ENCODE measurements around the gene PITX2. TPM values are rescaled to one million over a fixed set of nuclear protein-coding genes. Genes with fewer than 3 reads are reported as not detected.

The PITX2 gene
- polyA plus RNA-seq, 1 donor from 2014 or later: not detected

- no peaks in the 10 kb centered on the region for H3K79me2 ChIP-seq (replicated peaks; ENCODE audit: insufficient read depth, low read length)
- H3K9me3 ChIP-seq (ENCODE audit: low read length): peaks cover 3% of the 10 kb centered on the region
- H3K27ac ChIP-seq (ENCODE audit: low read length): no peak overlapping the region
- peaks cover 100% of the 10 kb centered on the region for H3K27me3 ChIP-seq (ENCODE audit: insufficient read depth, low read depth, low read length)
- H3K9me2 ChIP-seq (ENCODE audit: insufficient read depth, low read length): no peaks in the 10 kb centered on the region
- no peaks in the 10 kb centered on the region for H3F3A ChIP-seq (ENCODE audit: insufficient read depth, low read length, poor library complexity, severe bottlenecking)
- no peak overlapping the region for H2AFZ ChIP-seq (ENCODE audit: low read depth, low read length)
- TF ChIP-seq EZH2 (IDR thresholded peaks at IDR 0.05; ENCODE audit: borderline replicate concordance, insufficient read depth, low read length, poor library complexity, severe bottlenecking) (peak; percentile 81), TAF1 (IDR thresholded peaks at IDR 0.05; ENCODE audit: low read depth) (no peak)
- H3K9ac ChIP-seq (ENCODE audit: low read length): no peak overlapping the region
- no peak overlapping the region for H3K4me2 ChIP-seq (ENCODE audit: low read length)
- H4K20me1 ChIP-seq (ENCODE audit: insufficient read depth): no peaks in the 10 kb centered on the region
- no peaks in the 10 kb centered on the region for H3K36me3 ChIP-seq (ENCODE audit: insufficient read depth, low read length)
- peak overlapping the region; percentile 54 for H3K4me3 ChIP-seq (ENCODE audit: low read length)
Observed at GRCh38 chr4:110621839-110622751, 782 bp downstream of the PITX2 start.

- Histone ChIP-seq H3K4me3 (ENCODE audit: low read length) (no peak overlapping the region), H3K79me2 (replicated peaks; ENCODE audit: insufficient read depth, low read length) (no peaks in the 10 kb centered on the region), H3K4me2 (ENCODE audit: low read length) (no peak overlapping the region), H3K9me2 (ENCODE audit: insufficient read depth, low read length) (no peaks in the 10 kb centered on the region), H3K9me3 (ENCODE audit: low read length) (peaks cover 3% of the 10 kb centered on the region), H2AFZ (ENCODE audit: low read depth, low read length) (no peak overlapping the region), H3K27ac (ENCODE audit: low read length) (no peak overlapping the region), H3F3A (ENCODE audit: insufficient read depth, low read length, poor library complexity, severe bottlenecking) (no peaks in the 10 kb centered on the region), H3K36me3 (ENCODE audit: insufficient read depth, low read length) (no peaks in the 10 kb centered on the region), H3K27me3 (ENCODE audit: insufficient read depth, low read depth, low read length) (peaks cover 100% of the 10 kb centered on the region), H4K20me1 (ENCODE audit: insufficient read depth) (no peaks in the 10 kb centered on the region), H3K9ac (ENCODE audit: low read length) (no peak overlapping the region)
- TF ChIP-seq CTCF (IDR thresholded peaks at IDR 0.05; ENCODE audit: poor library complexity, severe bottlenecking) (no peak), POLR2AphosphoS5 (IDR thresholded peaks at IDR 0.05) (peak; percentile 1)
Observed at GRCh38 chr4:110621328-110621812, 1.5 kb downstream of the PITX2 start.

- no peak overlapping the region for H2AFZ ChIP-seq (ENCODE audit: low read depth, low read length)
- H3K9me3 ChIP-seq (ENCODE audit: low read length): peaks cover 3% of the 10 kb centered on the region
- H4K20me1 ChIP-seq (ENCODE audit: insufficient read depth): no peaks in the 10 kb centered on the region
Observed at GRCh38 chr4:110620691-110621327, 2.1 kb downstream of the PITX2 start.

More at GRCh38 chr4:110620691-110621327, 2.1 kb downstream of the PITX2 start:
- Histone ChIP-seq H3K9ac (ENCODE audit: low read length) (no peak overlapping the region), H3K79me2 (replicated peaks; ENCODE audit: insufficient read depth, low read length) (no peaks in the 10 kb centered on the region), H3F3A (ENCODE audit: insufficient read depth, low read length, poor library complexity, severe bottlenecking) (no peaks in the 10 kb centered on the region), H3K36me3 (ENCODE audit: insufficient read depth, low read length) (no peaks in the 10 kb centered on the region), H3K4me2 (ENCODE audit: low read length) (no peak overlapping the region), H3K9me2 (ENCODE audit: insufficient read depth, low read length) (no peaks in the 10 kb centered on the region), H3K27me3 (ENCODE audit: insufficient read depth, low read depth, low read length) (peaks cover 100% of the 10 kb centered on the region), H3K27ac (ENCODE audit: low read length) (no peak overlapping the region), H3K4me3 (ENCODE audit: low read length) (no peak overlapping the region)
- peak; percentile 15 for TF ChIP-seq POLR2AphosphoS5 (IDR thresholded peaks at IDR 0.05)
- no peak for TF ChIP-seq REST (IDR thresholded peaks at IDR 0.05; ENCODE audit: borderline replicate concordance)
